ENCODE measurements around the gene IYD.

- 0 out of 2 replicates have a peak, but pooled peaks have one; percentile 26 for TF ChIP-seq CEBPB (IDR thresholded peaks at IDR 0.05)
- no peak for TF ChIP-seq ZBTB7A (IDR thresholded peaks at IDR 0.05; ENCODE audit: low read depth)
- no peak for TF ChIP-seq YY1 (IDR thresholded peaks at IDR 0.05; ENCODE audit: low read depth)
- TF ChIP-seq TCF12 (IDR thresholded peaks at IDR 0.05; ENCODE audit: low read depth): peak; percentile 76
- peak; percentile 28; the same call in 1 of the 2 replicates for TF ChIP-seq RAD21 (IDR thresholded peaks at IDR 0.05; ENCODE audit: low read depth)
- TF ChIP-seq REST (IDR thresholded peaks at IDR 0.05; ENCODE audit: low read depth): no peak
- TF ChIP-seq EP300 (IDR thresholded peaks at IDR 0.05; ENCODE audit: borderline replicate concordance): peak; percentile 83
These were observed 8.5 kb downstream of the IYD start for GRCh38 chr6:150377211-150377781.

Measured in Ishikawa (cell line).